Keratinocyte (primary cell): Measurements from ENCODE around the gene STK40.

Experiments used
- CTCF ChIP-seq, 3 experiments: IDR thresholded peaks in 1 of 3; conservative IDR thresholded peaks in 1 of 3; optimal IDR thresholded peaks in 1 of 3; 2 replicates in 2 of 3; 3 replicates in 1 of 3; pipeline versions ENCODE3 to v1.5.1; 2011; ENCODE audit warnings: low read length in 3 of 3, mild to moderate bottlenecking in 3 of 3, moderate library complexity in 2 of 3, control low read depth in 1 of 3, inconsistent platforms in 1 of 3; ENCODE audit not compliant: insufficient read depth in 2 of 3; ENCODE audit errors: extremely low read depth in 1 of 3
- EZH2 ChIP-seq: IDR thresholded peaks from one replicate; pipeline ENCODE4 v1.6.1; 2012; ENCODE audit warnings: inconsistent platforms, mild to moderate bottlenecking, low read length, moderate library complexity

GRCh38 chr1:36382669-36383068 is 3.1 kb downstream of the STK40 start:
- TF ChIP-seq CTCF (optimal IDR thresholded peaks at IDR 0.05 in 1 of 3, IDR thresholded peaks at IDR 0.05 in 1 of 3, conservative IDR thresholded peaks at IDR 0.05 in 1 of 3; ENCODE audit: extremely low read depth in 1 of 3, insufficient read depth in 2 of 3, low read length in 3 of 3) (no peak), EZH2 (no peak)
